PC-3 (cell line): ENCODE data around the gene CRYBG3.

Experiments used
- CTCF ChIP-seq: fragments of 300-600 bp; sonication (generic); conservative IDR thresholded peaks from 2 replicates; pipeline ENCODE4 v1.5.1; 2017; ENCODE audit warnings: antibody characterized with exemption, low read depth, mild to moderate bottlenecking, low read length
- EZH2 ChIP-seq: fragments of 300-600 bp; sonication (generic); IDR thresholded peaks from one replicate; pipeline ENCODE4 v1.6.1; 2017; ENCODE audit warnings: antibody characterized with exemption, mild to moderate bottlenecking, low read length; ENCODE audit not compliant: unreplicated experiment
- EZH2phosphoT487 ChIP-seq: fragments of 300-600 bp; sonication (generic); IDR thresholded peaks from 2 replicates; pipeline ENCODE4 v1.6.1; 2018; ENCODE audit warnings: mild to moderate bottlenecking, antibody characterized with exemption, low read length, borderline replicate concordance

DNA sequence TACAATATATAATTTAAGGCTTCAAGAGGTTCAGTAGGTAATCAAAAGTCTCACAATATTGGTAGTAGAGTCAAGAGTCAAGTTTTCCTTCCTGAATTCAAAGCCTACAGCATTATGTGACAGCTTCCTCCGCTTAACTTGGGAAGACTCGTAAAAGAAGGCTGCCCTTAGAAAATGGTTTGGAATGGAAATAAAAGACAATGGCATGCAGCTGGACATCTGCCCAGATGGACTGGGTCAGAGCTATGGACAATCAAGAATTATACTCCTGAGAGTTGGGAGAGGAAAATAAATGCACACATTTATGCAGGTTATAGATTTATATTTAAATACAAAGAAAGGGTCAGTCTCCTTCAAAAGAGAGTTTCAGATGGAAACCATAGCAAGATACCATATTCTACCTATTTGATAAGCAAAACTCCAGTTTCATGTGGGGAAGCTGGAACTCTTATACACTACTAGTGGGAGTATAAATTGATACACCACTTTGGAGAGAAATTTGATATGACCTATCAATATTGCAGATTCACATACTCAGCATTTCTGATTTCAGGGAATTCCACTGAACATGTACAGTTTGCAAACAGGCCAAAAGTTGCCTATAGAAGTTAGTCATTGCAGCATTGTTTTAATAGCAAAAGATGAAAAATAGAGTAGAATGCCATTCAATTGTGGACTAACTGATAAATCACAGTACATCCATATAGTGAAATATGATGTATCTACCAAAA, 6.1 kb downstream of the CRYBG3 start:
- TF ChIP-seq CTCF: no peak
- TF ChIP-seq EZH2: no peak
- TF ChIP-seq EZH2phosphoT487: no peak
